SK-N-SH treated with all-trans-retinoic acid at 6 μM for 48 hours (cell line): ENCODE results near the gene ADAMTS10.

Experiments used
- CSRNP3 ChIP-seq: fragments of 250-450 bp; sonication (Bioruptor Pico); IDR thresholded peaks from 2 replicates; pipeline ENCODE4 v1.5.1; 2021; ENCODE audit warnings: mild to moderate bottlenecking, moderate library complexity
- GLIS3 ChIP-seq: fragments of 250-450 bp; sonication (Bioruptor Pico); IDR thresholded peaks from 2 replicates; pipeline ENCODE4 v1.5.0; 2020; ENCODE audit warnings: mild to moderate bottlenecking, moderate library complexity
- POU6F1 ChIP-seq: fragments of 250-450 bp; sonication (Bioruptor Pico); IDR thresholded peaks from 2 replicates; pipeline ENCODE4 v1.8.0; 2021; ENCODE audit warnings: low read depth, mild to moderate bottlenecking, moderate library complexity, borderline replicate concordance
- PPARA ChIP-seq: fragments of 250-450 bp; sonication (Bioruptor Pico); IDR thresholded peaks from 2 replicates; pipeline ENCODE4 v1.5.0; 2020; ENCODE audit warnings: mild to moderate bottlenecking, borderline replicate concordance
- RARB ChIP-seq: fragments of 250-450 bp; sonication (Bioruptor Pico); IDR thresholded peaks from 2 replicates; pipeline ENCODE4 v1.8.0; 2021; ENCODE audit warnings: mild to moderate bottlenecking, moderate library complexity
- SNAI2 ChIP-seq: fragments of 250-450 bp; sonication (Bioruptor Pico); IDR thresholded peaks from 2 replicates; pipeline ENCODE4 v1.5.0; 2020; ENCODE audit warnings: mild to moderate bottlenecking, moderate library complexity
- TCF4 ChIP-seq: fragments of 250-450 bp; sonication (Bioruptor Pico); IDR thresholded peaks from 2 replicates; pipeline ENCODE4 v1.8.0; 2021; ENCODE audit warnings: mild to moderate bottlenecking, moderate library complexity, borderline replicate concordance
- ZC3H10 ChIP-seq: fragments of 250-450 bp; sonication (Bioruptor Pico); IDR thresholded peaks from 2 replicates; pipeline ENCODE4 v1.5.1; 2021; ENCODE audit warnings: mild to moderate bottlenecking, moderate library complexity
- ZFP3 ChIP-seq: fragments of 250-450 bp; sonication (Bioruptor Pico); IDR thresholded peaks from 2 replicates; pipeline ENCODE4 v1.5.0; 2020; ENCODE audit warnings: mild to moderate bottlenecking, moderate library complexity
- TF ChIP-seq, protein P1 (sequence below): fragments of 250-450 bp; sonication (Bioruptor Pico); IDR thresholded peaks from 2 replicates; pipeline ENCODE4 v1.8.0; 2020; ENCODE audit warnings: mild to moderate bottlenecking, moderate library complexity, borderline replicate concordance

DNA sequence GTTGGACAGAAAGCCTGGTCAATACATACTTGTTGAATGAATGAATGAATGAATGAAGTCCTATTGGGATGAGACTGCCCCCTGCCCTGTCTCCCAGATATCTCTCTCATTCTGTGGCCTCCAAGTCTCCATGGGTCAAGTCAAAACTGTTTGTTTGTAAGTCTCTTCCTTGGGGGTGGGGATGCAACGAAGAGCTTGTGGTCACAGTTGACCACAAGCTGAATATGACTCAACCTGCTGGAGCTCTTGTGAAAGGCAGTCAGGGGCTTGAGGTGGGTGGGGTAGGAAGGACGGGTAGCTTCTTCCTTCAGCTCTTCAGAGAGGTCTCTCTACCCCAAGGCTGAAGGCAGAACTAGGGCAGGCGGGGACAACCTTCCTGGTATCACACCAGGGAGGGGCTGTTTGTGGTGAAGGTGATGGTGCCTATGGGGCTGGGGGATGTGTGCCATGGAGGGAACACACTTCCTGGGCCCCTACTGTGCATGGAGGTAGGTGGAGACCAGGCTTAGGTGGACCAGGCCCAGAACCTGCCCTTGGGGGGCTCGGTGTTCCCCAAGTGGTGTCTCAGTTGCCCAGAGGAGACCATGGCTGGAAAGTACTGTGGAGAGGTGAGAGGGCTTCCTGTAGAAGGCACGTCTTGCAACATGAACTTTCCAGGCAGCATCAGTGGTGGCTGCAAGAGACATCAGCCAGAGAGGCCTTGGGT, 41.3 kb downstream of the ADAMTS10 start:
- TF ChIP-seq ZFP3 (CRISPR knock-in tag) (no peak), RARB (no peak), PPARA (CRISPR knock-in tag) (no peak), CSRNP3 (CRISPR knock-in tag) (no peak), TCF4 (CRISPR knock-in tag) (no peak), POU6F1 (CRISPR knock-in tag) (no peak), SNAI2 (no peak), ZC3H10 (CRISPR knock-in tag) (no peak), GLIS3 (CRISPR knock-in tag) (no peak)
- TF ChIP-seq, protein P1, sequence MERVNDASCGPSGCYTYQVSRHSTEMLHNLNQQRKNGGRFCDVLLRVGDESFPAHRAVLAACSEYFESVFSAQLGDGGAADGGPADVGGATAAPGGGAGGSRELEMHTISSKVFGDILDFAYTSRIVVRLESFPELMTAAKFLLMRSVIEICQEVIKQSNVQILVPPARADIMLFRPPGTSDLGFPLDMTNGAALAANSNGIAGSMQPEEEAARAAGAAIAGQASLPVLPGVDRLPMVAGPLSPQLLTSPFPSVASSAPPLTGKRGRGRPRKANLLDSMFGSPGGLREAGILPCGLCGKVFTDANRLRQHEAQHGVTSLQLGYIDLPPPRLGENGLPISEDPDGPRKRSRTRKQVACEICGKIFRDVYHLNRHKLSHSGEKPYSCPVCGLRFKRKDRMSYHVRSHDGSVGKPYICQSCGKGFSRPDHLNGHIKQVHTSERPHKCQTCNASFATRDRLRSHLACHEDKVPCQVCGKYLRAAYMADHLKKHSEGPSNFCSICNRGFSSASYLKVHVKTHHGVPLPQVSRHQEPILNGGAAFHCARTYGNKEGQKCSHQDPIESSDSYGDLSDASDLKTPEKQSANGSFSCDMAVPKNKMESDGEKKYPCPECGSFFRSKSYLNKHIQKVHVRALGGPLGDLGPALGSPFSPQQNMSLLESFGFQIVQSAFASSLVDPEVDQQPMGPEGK = no peak
